ENCODE results near the gene AIG1.
"Not testable (repeated sequence)": the region's sequence is repeated elsewhere in the genome, so short reads cannot be mapped to it uniquely, and the experiment has no call there.

Gene AIG1

DNA sequence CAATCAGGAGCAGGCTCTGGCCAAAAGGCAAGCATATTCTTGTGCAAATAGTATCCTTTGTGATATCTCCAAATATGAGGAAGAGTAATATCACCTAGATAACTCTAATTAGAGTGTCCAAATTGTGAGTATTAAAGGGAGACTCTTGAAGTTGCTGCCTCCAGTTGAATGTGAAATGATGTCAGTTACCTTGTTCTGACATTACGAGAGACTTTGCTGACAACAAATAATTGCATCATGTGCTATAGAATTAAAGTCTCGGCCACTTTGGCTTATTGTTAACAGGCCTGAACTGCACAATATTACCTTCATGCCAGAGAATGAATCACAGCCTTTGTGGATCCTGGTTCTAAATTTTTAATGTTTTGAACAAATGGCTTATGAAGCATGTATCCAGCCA, 106.5 kb downstream of the AIG1 start:
- Histone ChIP-seq H3K36me3 (ENCODE audit: control insufficient read depth in 1 of 2, insufficient read depth in 2 of 2, low read length in 2 of 2) (peaks cover 7 to 9% of the 10 kb centered on the region in 2 donors), H3K4me3 (ENCODE audit: low read depth in 1 of 2, low read length in 2 of 2) (no peak overlapping the region), H3K9me3 (ENCODE audit: control insufficient read depth in 1 of 2, low read length in 2 of 2) (no peaks in the 10 kb centered on the region), H3K4me1 (ENCODE audit: control insufficient read depth in 1 of 2, insufficient read depth in 2 of 2, low read length in 2 of 2) (no peaks in the 10 kb centered on the region), H3K27me3 (ENCODE audit: low read depth, low read length) (no peaks in the 10 kb centered on the region), H3K27ac (ENCODE audit: low read length) (no peak overlapping the region)

DNA sequence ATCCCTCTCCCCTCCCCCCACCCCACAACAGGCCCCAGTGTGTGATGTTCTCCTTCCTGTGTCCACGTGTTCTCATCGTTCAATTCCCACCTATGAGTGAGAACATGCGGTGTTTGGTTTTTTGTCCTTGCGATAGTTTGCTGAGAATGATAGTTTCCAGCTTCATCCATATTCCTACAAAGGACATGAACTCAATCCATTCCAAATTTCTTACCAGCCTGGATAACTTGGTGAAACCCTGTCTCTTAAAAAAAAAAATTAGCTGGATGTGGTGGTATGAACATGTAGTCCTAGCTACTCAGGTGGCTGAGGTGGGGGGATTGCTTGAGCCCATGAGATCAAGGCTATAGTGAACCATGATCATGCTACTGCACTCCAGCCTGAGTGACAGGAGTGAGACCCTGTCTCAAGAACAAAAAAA, 107.7 kb downstream of the AIG1 start:
- not testable (repeated sequence) for H3K27me3 ChIP-seq (ENCODE audit: low read depth, low read length); H3K27ac ChIP-seq (ENCODE audit: low read length); H3K9me3 ChIP-seq (ENCODE audit: control insufficient read depth in 1 of 2, low read length in 2 of 2); H3K4me3 ChIP-seq (ENCODE audit: low read depth in 1 of 2, low read length in 2 of 2); H3K4me1 ChIP-seq (ENCODE audit: control insufficient read depth in 1 of 2, insufficient read depth in 2 of 2, low read length in 2 of 2); H3K36me3 ChIP-seq (ENCODE audit: control insufficient read depth in 1 of 2, insufficient read depth in 2 of 2, low read length in 2 of 2)

DNA sequence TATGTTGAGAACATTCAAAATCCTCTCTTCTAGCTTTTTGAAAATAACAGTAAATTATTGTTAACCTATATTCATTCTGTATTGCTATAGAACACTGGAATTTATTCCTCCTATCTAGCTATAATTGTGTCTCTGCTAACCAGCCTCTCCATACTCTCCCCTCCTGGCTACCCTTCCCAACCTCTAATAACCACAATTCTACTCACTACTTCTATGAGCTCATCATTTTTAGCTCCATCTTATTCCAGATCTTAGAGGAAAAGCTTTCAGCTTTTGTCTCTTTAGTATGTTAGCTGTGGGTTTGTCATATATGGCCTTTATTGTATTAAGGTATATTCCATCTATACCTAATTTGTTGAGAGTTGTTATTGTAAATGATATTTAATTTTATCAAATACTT, 108.8 kb downstream of the AIG1 start:
- H3K4me3 ChIP-seq (ENCODE audit: low read depth in 1 of 2, low read length in 2 of 2) = no peak overlapping the region
- no peaks in the 10 kb centered on the region for H3K4me1 ChIP-seq (ENCODE audit: control insufficient read depth in 1 of 2, insufficient read depth in 2 of 2, low read length in 2 of 2)
- H3K36me3 ChIP-seq (ENCODE audit: control insufficient read depth in 1 of 2, insufficient read depth in 2 of 2, low read length in 2 of 2) = peaks cover 7 to 9% of the 10 kb centered on the region in 2 donors
- no peaks in the 10 kb centered on the region for H3K27me3 ChIP-seq (ENCODE audit: low read depth, low read length)
- no peak overlapping the region for H3K27ac ChIP-seq (ENCODE audit: low read length)
- H3K9me3 ChIP-seq (ENCODE audit: control insufficient read depth in 1 of 2, low read length in 2 of 2) = peaks cover 0 to 2% of the 10 kb centered on the region in 2 donors

DNA sequence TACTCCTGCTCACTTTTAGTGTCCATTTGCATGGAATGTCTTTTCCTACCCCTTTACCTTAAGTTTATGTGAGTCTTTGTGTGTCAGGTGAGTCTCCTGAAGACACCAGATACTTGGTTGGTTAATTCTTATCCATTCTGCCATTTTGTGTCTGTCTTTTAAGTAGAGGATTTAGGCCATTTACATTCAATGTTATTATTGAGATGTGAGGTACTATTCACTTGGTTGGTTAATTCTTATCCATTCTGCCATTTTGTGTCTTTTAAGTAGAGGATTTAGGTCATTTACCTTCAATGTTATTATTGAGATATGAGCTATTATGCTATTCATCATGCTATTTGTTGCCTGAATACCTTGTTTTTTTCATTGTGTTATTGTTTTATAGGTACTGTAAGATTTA, 113.8 kb downstream of the AIG1 start:
- no peak overlapping the region for H3K27ac ChIP-seq (ENCODE audit: low read length)
- H3K36me3 ChIP-seq (ENCODE audit: control insufficient read depth in 1 of 2, insufficient read depth in 2 of 2, low read length in 2 of 2) = no peaks in the 10 kb centered on the region
- H3K9me3 ChIP-seq (ENCODE audit: control insufficient read depth in 1 of 2, low read length in 2 of 2) = peaks cover 0 to 2% of the 10 kb centered on the region in 2 donors
- H3K4me3 ChIP-seq (ENCODE audit: low read depth in 1 of 2, low read length in 2 of 2) = no peak overlapping the region
- H3K4me1 ChIP-seq (ENCODE audit: control insufficient read depth in 1 of 2, insufficient read depth in 2 of 2, low read length in 2 of 2) = no peaks in the 10 kb centered on the region
- no peaks in the 10 kb centered on the region for H3K27me3 ChIP-seq (ENCODE audit: low read depth, low read length)

DNA sequence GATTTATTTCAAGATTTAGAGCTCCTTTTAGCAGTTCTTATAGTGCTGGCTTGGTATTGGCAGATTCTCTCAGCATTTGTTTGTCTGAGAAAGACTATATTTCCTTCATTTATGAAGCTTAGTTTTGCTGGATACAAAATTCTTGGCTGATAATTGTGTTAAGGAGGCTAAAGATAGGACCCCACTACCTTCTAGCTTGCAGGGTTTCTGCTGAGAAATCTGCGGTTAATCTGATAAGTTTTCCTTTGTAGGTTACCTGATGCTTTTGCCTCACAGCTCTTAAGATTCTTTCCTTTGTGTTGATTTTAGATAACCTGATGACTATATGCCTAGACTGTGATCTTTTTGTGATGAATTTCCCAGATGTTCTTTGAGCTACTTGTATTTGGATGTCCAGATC, 114.3 kb downstream of the AIG1 start:
- Histone ChIP-seq H3K4me3 (ENCODE audit: low read depth in 1 of 2, low read length in 2 of 2) (no peak overlapping the region), H3K4me1 (ENCODE audit: control insufficient read depth in 1 of 2, insufficient read depth in 2 of 2, low read length in 2 of 2) (no peaks in the 10 kb centered on the region), H3K27ac (ENCODE audit: low read length) (no peak overlapping the region), H3K9me3 (ENCODE audit: control insufficient read depth in 1 of 2, low read length in 2 of 2) (peaks cover 0 to 2% of the 10 kb centered on the region in 2 donors), H3K36me3 (ENCODE audit: control insufficient read depth in 1 of 2, insufficient read depth in 2 of 2, low read length in 2 of 2) (no peaks in the 10 kb centered on the region), H3K27me3 (ENCODE audit: low read depth, low read length) (no peaks in the 10 kb centered on the region)

DNA sequence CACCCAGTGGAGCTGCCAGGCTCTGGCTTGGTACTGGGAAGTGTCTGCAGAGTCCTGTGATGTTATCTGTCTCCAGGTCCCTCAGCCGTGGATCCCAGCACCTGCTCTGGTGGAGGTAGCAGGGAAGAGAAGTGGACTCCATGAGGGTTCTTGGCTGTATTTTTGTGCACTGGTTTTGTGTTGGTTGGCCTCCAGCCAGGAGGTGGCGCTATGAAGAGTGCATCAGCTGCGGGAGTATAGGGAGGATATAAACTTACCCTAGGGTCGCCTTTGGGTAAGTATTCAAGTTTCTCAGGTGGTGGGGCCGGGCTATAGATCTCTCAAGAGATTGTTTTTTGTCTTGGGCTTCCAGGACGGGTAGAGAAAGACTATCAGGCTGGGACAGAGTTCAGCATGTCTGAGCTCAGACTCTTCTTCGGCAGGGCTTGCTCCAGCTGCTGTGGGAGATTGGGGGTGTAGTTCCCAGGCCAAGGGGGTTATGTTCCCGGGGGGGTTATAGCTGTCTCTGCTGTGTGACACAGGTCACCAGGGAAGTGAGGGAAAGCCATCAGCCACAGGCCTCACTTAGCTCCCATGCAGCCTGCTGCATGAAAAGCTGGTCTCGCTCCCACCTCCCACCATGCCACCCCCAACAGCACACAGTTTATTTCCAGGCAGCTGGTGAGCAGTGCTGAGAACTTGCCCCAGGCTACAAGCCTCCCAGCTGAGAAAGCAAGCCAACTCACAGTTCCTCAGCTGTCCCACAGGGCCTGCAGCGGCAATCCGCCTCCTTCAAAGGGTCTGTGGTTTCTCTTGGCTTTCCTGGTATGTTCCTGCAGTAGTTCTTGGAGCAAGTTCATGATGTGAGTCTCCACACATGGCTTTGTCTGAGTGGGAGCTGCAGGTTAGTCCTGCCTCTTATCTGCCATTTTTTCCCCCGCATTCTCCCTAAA, 115.7 kb downstream of the AIG1 start:
- H3K36me3 ChIP-seq (ENCODE audit: control insufficient read depth in 1 of 2, insufficient read depth in 2 of 2, low read length in 2 of 2) = no peaks in the 10 kb centered on the region
- H3K4me1 ChIP-seq (ENCODE audit: control insufficient read depth in 1 of 2, insufficient read depth in 2 of 2, low read length in 2 of 2) = no peaks in the 10 kb centered on the region
- H3K27me3 ChIP-seq (ENCODE audit: low read depth, low read length) = no peaks in the 10 kb centered on the region
- no peak overlapping the region for H3K4me3 ChIP-seq (ENCODE audit: low read depth in 1 of 2, low read length in 2 of 2)
- no peak overlapping the region for H3K27ac ChIP-seq (ENCODE audit: low read length)
- peaks cover 0 to 2% of the 10 kb centered on the region in 2 donors for H3K9me3 ChIP-seq (ENCODE audit: control insufficient read depth in 1 of 2, low read length in 2 of 2)

DNA sequence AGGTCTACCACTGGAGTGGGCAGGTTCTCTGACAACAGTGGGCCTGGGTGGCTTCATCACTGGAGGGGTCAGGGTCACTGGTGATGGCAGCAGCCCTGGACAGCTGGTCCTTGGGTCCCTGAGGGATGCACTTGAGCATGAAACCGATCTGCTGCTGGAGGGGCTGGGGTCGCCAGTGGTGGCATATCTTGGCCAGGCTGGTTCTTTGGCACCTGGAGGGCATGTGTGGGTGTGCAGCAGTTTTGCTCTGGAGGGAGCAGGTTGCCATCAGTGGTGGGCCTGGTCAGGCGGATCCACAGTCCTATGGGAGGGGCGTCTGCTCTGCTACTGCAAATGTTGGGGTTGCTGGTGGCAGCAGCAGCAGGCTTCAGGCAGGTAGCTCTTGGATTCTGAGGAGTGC, 117.0 kb downstream of the AIG1 start:
- H3K27me3 ChIP-seq (ENCODE audit: low read depth, low read length) = no peaks in the 10 kb centered on the region
- H3K4me3 ChIP-seq (ENCODE audit: low read depth in 1 of 2, low read length in 2 of 2) = no peak overlapping the region
- H3K4me1 ChIP-seq (ENCODE audit: control insufficient read depth in 1 of 2, insufficient read depth in 2 of 2, low read length in 2 of 2) = no peaks in the 10 kb centered on the region
- no peaks in the 10 kb centered on the region for H3K36me3 ChIP-seq (ENCODE audit: control insufficient read depth in 1 of 2, insufficient read depth in 2 of 2, low read length in 2 of 2)
- H3K27ac ChIP-seq (ENCODE audit: low read length) = no peak overlapping the region
- H3K9me3 ChIP-seq (ENCODE audit: control insufficient read depth in 1 of 2, low read length in 2 of 2) = peaks cover 0 to 2% of the 10 kb centered on the region in 2 donors

DNA sequence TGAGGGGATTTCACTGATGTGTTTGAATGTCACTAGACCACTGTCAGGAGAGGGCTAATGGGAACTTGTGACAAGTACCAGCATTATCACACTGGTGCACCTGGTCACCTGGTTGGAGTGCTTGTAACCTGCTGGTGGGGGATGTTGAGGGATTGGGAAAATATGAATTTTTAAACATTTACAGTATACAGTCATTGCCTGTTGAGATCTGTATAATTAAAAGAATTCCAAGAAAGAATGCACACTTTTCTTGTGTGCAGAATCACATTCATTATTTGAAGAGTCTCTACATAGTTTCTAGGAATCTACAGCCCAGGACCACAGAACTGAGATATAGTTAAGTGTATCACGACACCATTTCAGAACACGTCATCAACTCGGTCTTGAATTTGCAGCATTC, 118.4 kb downstream of the AIG1 start:
- H3K27ac ChIP-seq (ENCODE audit: low read length) = no peak overlapping the region
- no peaks in the 10 kb centered on the region for H3K36me3 ChIP-seq (ENCODE audit: control insufficient read depth in 1 of 2, insufficient read depth in 2 of 2, low read length in 2 of 2)
- H3K27me3 ChIP-seq (ENCODE audit: low read depth, low read length) = no peaks in the 10 kb centered on the region
- H3K4me1 ChIP-seq (ENCODE audit: control insufficient read depth in 1 of 2, insufficient read depth in 2 of 2, low read length in 2 of 2) = peaks cover 0 to 5% of the 10 kb centered on the region in 2 donors
- H3K4me3 ChIP-seq (ENCODE audit: low read depth in 1 of 2, low read length in 2 of 2) = no peak overlapping the region
- no peaks in the 10 kb centered on the region for H3K9me3 ChIP-seq (ENCODE audit: control insufficient read depth in 1 of 2, low read length in 2 of 2)

DNA sequence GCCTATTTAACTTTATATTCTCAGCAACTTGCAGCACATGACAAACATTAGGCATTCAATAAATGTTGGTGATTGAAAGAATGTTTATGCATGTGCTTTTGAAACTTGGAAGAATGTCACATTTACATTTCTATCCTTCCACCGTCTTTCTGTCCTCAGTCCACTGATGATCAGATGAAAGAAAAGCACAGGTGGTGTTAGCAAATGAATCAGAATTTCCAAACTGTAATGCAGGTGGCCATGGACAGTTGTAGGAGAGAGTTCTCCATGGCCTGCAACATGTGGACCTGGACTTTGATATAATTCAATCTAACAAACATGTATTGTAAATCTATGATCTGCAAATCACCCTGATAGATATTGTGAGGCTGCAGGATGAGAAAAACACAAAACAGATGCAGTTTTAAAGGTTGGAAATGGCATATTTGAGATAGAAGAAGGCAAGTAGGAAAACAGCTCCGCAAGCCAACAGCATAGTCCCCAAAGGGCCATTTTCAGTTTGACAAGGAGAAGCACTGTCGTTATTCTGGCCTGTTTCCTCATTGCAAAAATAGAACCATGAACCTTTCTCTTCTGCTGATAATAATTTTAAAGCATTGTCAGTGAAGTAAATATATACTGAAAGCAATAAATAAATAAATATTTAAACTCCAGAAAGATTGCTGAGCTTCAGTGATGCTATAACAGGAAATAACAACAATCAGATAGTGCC, 119.4 kb downstream of the AIG1 start:
- H3K4me3 ChIP-seq (ENCODE audit: low read depth in 1 of 2, low read length in 2 of 2) = no peak overlapping the region
- H3K27me3 ChIP-seq (ENCODE audit: low read depth, low read length) = no peaks in the 10 kb centered on the region
- no peak overlapping the region for H3K27ac ChIP-seq (ENCODE audit: low read length)
- H3K36me3 ChIP-seq (ENCODE audit: control insufficient read depth in 1 of 2, insufficient read depth in 2 of 2, low read length in 2 of 2) = no peaks in the 10 kb centered on the region
- peaks cover 0 to 8% of the 10 kb centered on the region in 2 donors for H3K4me1 ChIP-seq (ENCODE audit: control insufficient read depth in 1 of 2, insufficient read depth in 2 of 2, low read length in 2 of 2)
- H3K9me3 ChIP-seq (ENCODE audit: control insufficient read depth in 1 of 2, low read length in 2 of 2) = no peaks in the 10 kb centered on the region

DNA sequence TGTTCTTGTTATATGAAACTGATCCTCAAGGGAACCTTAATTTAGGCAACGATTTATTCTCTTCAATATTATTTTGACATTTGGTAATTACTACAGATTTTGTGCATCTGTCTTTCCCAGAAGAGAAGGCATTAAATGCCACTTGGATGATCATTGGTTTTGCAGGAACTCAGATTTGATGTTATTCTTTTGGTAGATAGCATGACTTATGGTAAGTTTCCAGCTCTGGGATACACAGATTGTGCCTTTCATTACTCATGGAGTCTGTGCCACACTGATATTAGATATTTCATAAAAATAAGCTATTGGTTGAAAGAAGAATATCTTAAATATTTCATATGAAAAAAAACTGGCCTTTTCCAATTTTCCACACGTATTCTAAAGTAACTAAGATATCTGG, 120.1 kb downstream of the AIG1 start:
- no peaks in the 10 kb centered on the region for H3K9me3 ChIP-seq (ENCODE audit: control insufficient read depth in 1 of 2, low read length in 2 of 2)
- H3K27me3 ChIP-seq (ENCODE audit: low read depth, low read length) = no peaks in the 10 kb centered on the region
- no peak overlapping the region for H3K4me3 ChIP-seq (ENCODE audit: low read depth in 1 of 2, low read length in 2 of 2)
- no peaks in the 10 kb centered on the region for H3K36me3 ChIP-seq (ENCODE audit: control insufficient read depth in 1 of 2, insufficient read depth in 2 of 2, low read length in 2 of 2)
- H3K4me1 ChIP-seq (ENCODE audit: control insufficient read depth in 1 of 2, insufficient read depth in 2 of 2, low read length in 2 of 2) = peaks cover 0 to 8% of the 10 kb centered on the region in 2 donors
- H3K27ac ChIP-seq (ENCODE audit: low read length) = no peak overlapping the region

DNA sequence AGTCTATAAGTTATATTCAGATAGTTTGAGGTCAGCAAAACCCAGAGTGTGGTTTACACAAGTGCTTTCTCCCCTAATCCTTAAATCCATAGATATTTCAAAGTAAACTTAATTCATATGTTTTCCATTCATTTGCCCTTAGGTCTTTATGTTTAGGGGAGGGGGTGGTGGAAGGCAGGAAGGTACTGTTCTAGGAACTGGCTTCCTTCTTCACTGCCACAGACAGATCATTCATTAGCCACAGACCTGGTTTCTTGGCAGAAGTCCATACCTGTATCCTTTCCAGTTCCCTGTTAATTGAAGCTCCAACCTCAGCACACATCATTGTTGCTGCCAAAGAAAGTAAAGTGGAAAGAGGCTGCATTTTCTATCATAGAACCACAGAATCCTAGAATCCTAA, 123.0 kb downstream of the AIG1 start:
- H3K4me3 ChIP-seq (ENCODE audit: low read depth in 1 of 2, low read length in 2 of 2) = no peak overlapping the region
- H3K36me3 ChIP-seq (ENCODE audit: control insufficient read depth in 1 of 2, insufficient read depth in 2 of 2, low read length in 2 of 2) = no peaks in the 10 kb centered on the region
- H3K27ac ChIP-seq (ENCODE audit: low read length) = no peak overlapping the region
- no peaks in the 10 kb centered on the region for H3K9me3 ChIP-seq (ENCODE audit: control insufficient read depth in 1 of 2, low read length in 2 of 2)
- no peaks in the 10 kb centered on the region for H3K27me3 ChIP-seq (ENCODE audit: low read depth, low read length)
- H3K4me1 ChIP-seq (ENCODE audit: control insufficient read depth in 1 of 2, insufficient read depth in 2 of 2, low read length in 2 of 2) = peaks cover 11 to 26% of the 10 kb centered on the region in 2 donors
